GM12878 (cell line): Measurements from ENCODE around the gene SF3A1. TPM values are rescaled to one million over a fixed set of nuclear protein-coding genes. Genes with fewer than 3 reads are reported as not detected.

Experiments used
- ATAC-seq: fragments of 200-7000 bp; cut with Tn5 transposase; 3 replicates; pipeline ENCODE4 v1.9.1; 2020; ENCODE audit warnings: mild to moderate bottlenecking, moderate library complexity
- BruUV-seq: library from RNA; stranded (reverse); fragments of 400-500 nt; replicated peaks from 2 replicates; lab custom pipeline; 2021; lab: Mats Ljungman, UMichigan
- CTCF ChIA-PET: fragments of 300-600 bp; sonication (Branson Sonifier 250); formaldehyde crosslinking; extraction: SDS; loops from one replicate; lab custom pipeline; 2021; ENCODE audit warnings: inconsistent platforms; lab: Yijun Ruan, JAX
- POLR2A ChIA-PET: fragments of 350-600 bp; formaldehyde crosslinking; extraction: SDS; loops from one replicate; lab custom pipeline; 2021; ENCODE audit warnings: inconsistent platforms; lab: Charles Lee
- RAD21 ChIA-PET: fragments of 300-600 bp; sonication (Branson Sonifier 250); formaldehyde crosslinking; loops from one replicate; lab custom pipeline; 2023; ENCODE audit warnings: antibody characterized with exemption; ENCODE audit not compliant: unreplicated experiment; lab: Charles Lee
- SMC1A ChIA-PET: fragments of 300-600 bp; sonication (Branson Sonifier 250); formaldehyde crosslinking; loops from one replicate; lab custom pipeline; 2023; ENCODE audit not compliant: unreplicated experiment, uncharacterized antibody; lab: Charles Lee
- DNase-seq: peaks from one replicate; pipeline ENCODE4 v3.0.0-alpha.2; 2011; ENCODE audit warnings: low read depth, low spot score
- FAIRE-seq: peaks from 3 replicates; lab custom pipeline; 2011; peaks lifted over from hg19 to GRCh38; lab: Jason Lieb, UNC
- H2AFZ ChIP-seq: 2 replicates; pipeline ENCODE4 v1.6.0; 2011; ENCODE audit warnings: low read depth, low read length, control low read depth; ENCODE audit not compliant: control insufficient read depth
- H3K27ac ChIP-seq: 2 replicates; pipeline ENCODE4 v1.5.1; 2011; ENCODE audit warnings: control low read depth; ENCODE audit not compliant: control insufficient read depth, insufficient read depth
- H3K27me3 ChIP-seq, 2 experiments: replicated peaks in 1 of 2; 2 replicates each; pipeline versions ENCODE4 v1.6.0 to v1.6.1; 2011; ENCODE audit warnings: low read length in 1 of 2; ENCODE audit not compliant: control insufficient read depth in 2 of 2, insufficient read depth in 2 of 2
- H3K36me3 ChIP-seq, 2 experiments: 2 replicates each; pipeline ENCODE4 v1.5.1; 2011; ENCODE audit warnings: low read length in 1 of 2; ENCODE audit not compliant: control insufficient read depth in 2 of 2, insufficient read depth in 2 of 2
- H3K4me1 ChIP-seq: 2 replicates; pipeline ENCODE4 v1.6.1; 2011; ENCODE audit warnings: mild to moderate bottlenecking, low read length, moderate library complexity, mixed read lengths; ENCODE audit not compliant: control insufficient read depth, insufficient read depth
- H3K4me2 ChIP-seq: 2 replicates; pipeline ENCODE4 v1.6.0; 2011; ENCODE audit warnings: control low read depth; ENCODE audit not compliant: control insufficient read depth, insufficient read depth
- H3K4me3 ChIP-seq: fragments of 200-600 bp; sonication (generic); 2 replicates; pipeline ENCODE4 v1.5.1; 2016
- H3K79me2 ChIP-seq: 2 replicates; pipeline ENCODE4 v1.6.0; 2011; ENCODE audit warnings: low read length; ENCODE audit not compliant: control insufficient read depth, insufficient read depth
- H3K9ac ChIP-seq: 2 replicates; pipeline ENCODE4 v1.8.0; 2011; ENCODE audit warnings: low read length, control low read depth, mixed read lengths; ENCODE audit not compliant: control insufficient read depth, insufficient read depth
- H3K9me3 ChIP-seq: replicated peaks from 3 replicates; pipeline ENCODE4 v1.5.1; 2011; ENCODE audit warnings: mild to moderate bottlenecking, low read length; ENCODE audit not compliant: control insufficient read depth, insufficient read depth
- H4K20me1 ChIP-seq: 2 replicates; pipeline ENCODE4 v1.6.0; 2011; ENCODE audit not compliant: control insufficient read depth, insufficient read depth
- BHLHE40 ChIP-seq, 2 experiments: fragments of 450-650 bp in 1 of 2; IDR thresholded peaks; 2 replicates each; pipeline ENCODE4 v1.6.1; 2011 to 2017; ENCODE audit warnings: low read depth in 2 of 2, borderline replicate concordance in 1 of 2, improper control_type of control experiment in 1 of 2, low read length in 1 of 2, mild to moderate bottlenecking in 1 of 2
- BRCA1 ChIP-seq: IDR thresholded peaks from 2 replicates; pipeline ENCODE4 v1.6.1; 2011; ENCODE audit warnings: low read depth, low read length, improper control_type of control experiment
- CBFB ChIP-seq: IDR thresholded peaks from 2 replicates; pipeline ENCODE4 v1.6.1; 2016; ENCODE audit warnings: antibody characterized with exemption, low read depth
- E2F8 ChIP-seq: fragments of 450-650 bp; IDR thresholded peaks from 2 replicates; pipeline ENCODE4 v1.6.1; 2018; ENCODE audit warnings: mild to moderate bottlenecking, low read depth, moderate library complexity; ENCODE audit not compliant: partially characterized antibody
- EED ChIP-seq: sonication (generic); IDR thresholded peaks from 2 replicates; pipeline ENCODE4 v1.6.1; 2016; ENCODE audit warnings: antibody characterized with exemption, low read depth
- FOXM1 ChIP-seq: IDR thresholded peaks from 2 replicates; pipeline ENCODE4 v1.6.1; 2012; ENCODE audit warnings: low read depth, mild to moderate bottlenecking, inconsistent platforms, low read length, moderate library complexity
- MEF2A ChIP-seq: IDR thresholded peaks from 2 replicates; pipeline ENCODE4 v1.6.1; 2011; ENCODE audit warnings: low read depth, mild to moderate bottlenecking, low read length, moderate library complexity; ENCODE audit not compliant: insufficient read depth
- RCOR1 ChIP-seq: conservative IDR thresholded peaks from 2 replicates; pipeline ENCODE4 v1.6.1; 2012; ENCODE audit warnings: low read depth, low read length, improper control_type of control experiment
- SREBF2 ChIP-seq: IDR thresholded peaks from 2 replicates; pipeline ENCODE4 v1.6.1; 2012; ENCODE audit warnings: mild to moderate bottlenecking, low read length
- ZBTB11 ChIP-seq: fragments of 450-650 bp; formaldehyde crosslinking; IDR thresholded peaks from 2 replicates; pipeline ENCODE4 v1.5.0; 2022; ENCODE audit warnings: mild to moderate bottlenecking, missing genetic modification characterization
- WGBS: methylation state at CpG from one replicate; pipeline ENCODE4 v1.1.6; 2016; ENCODE audit warnings: low lambda C conversion rate; ENCODE audit not compliant: insufficient replicate concordance, insufficient coverage; ENCODE audit errors: missing lambda C conversion rate; 5-methylcytosine and 5-hydroxymethylcytosine counted together
- in situ Hi-C: fragments of 300-500 bp; cut with MboI; formaldehyde crosslinking; loops from 9 replicates; pipeline ENCODE4 v1.14.3; 2018; ENCODE audit warnings: mixed read lengths
- intact Hi-C: fragments of 100-400 bp; cut with micrococcal nuclease; formaldehyde crosslinking; loops from one replicate; pipeline ENCODE4 v1.14.2; 2022; ENCODE audit not compliant: unreplicated experiment
- polyA plus RNA-seq, 11 experiments: library from polyadenylated mRNA; depleted of rRNA in 4 of 11; unstranded in 6 of 11; stranded (reverse) in 5 of 11; fragments of >200 nt; fragmentation: Nextera tagmentation in 4 of 11; fragmentation: Illumina TruSeq in 1 of 11; extraction: Ambion mirVana in 4 of 11; extraction: Trizol in 1 of 11; gene quantifications; 1 replicate in 1 of 11; 2 replicates in 10 of 11; pipeline versions ENCODE4 v1.2.1 to v1.2.3, GENCODE V29; 2011 to 2016; ENCODE audit warnings: inconsistent platforms in 2 of 11, missing spikeins in 2 of 11, low read depth in 1 of 11
- total RNA-seq, 4 experiments: library from RNA; depleted of rRNA in 3 of 4; stranded (reverse); fragments of >200 nt in 3 of 4; fragmentation: Illumina TruSeq in 1 of 4; extraction: Trizol in 1 of 4; gene quantifications; 2 replicates each; pipeline versions ENCODE4 v1.2.1 to v1.2.3, GENCODE V29; 2013 to 2021

Gene SF3A1
- total and polyA plus RNA-seq, 10 of the 15 experiments (the other 5 are each of a cell fraction or from before 2014, with no cell fraction given), result 10.4 to 239 (median 46.0) TPM

- peaks cover 4% of the 10 kb centered on the region; the same call in 1 of the 2 replicates for H3K4me1 ChIP-seq
- SMC1A ChIA-PET, result interaction anchor here (0.8 to 14.7 kb wide), 3 partner anchors 33 to 120 kb away, joined by 3 to 201 read pairs (median 3); partner anchors contain the start of gene CASTOR1
- H3K4me2 ChIP-seq, result no peak overlapping the region
- TF ChIP-seq BRCA1, result no peak
- no peak for TF ChIP-seq SREBF2
- TF ChIP-seq RCOR1, result no peak
- no peak for TF ChIP-seq BHLHE40 (IDR thresholded peaks at IDR 0.05; ENCODE audit: borderline replicate concordance in 1 of 2, low read depth in 2 of 2, low read length in 1 of 2)
- no peak for TF ChIP-seq MEF2A
- no peak for TF ChIP-seq FOXM1
- TF ChIP-seq, all 136 proteins: peak for 0
- no peak for ATAC-seq
- no peak for FAIRE-seq
- BruUV-seq, result no TSS peak
- Histone ChIP-seq H3K27ac (no peak overlapping the region), H2AFZ (no peak overlapping the region), H3K79me2 (no peaks in the 10 kb centered on the region), H3K27me3 (no peaks in the 10 kb centered on the region), H3K36me3 (no peaks in the 10 kb centered on the region), H3K9ac (no peak overlapping the region), H3K9me3 (no peaks in the 10 kb centered on the region), H3K4me3 (no peak overlapping the region), H4K20me1 (no peaks in the 10 kb centered on the region)
- WGBS, result 52% methylated on average over 3 of the region's 3 CpGs
- intact Hi-C loops, result no loop called here
- ChIA-PET RAD21 (interaction anchor here (0.5 to 13.8 kb wide), 4 partner anchors 55 to 537 kb away, joined by 3 to 277 read pairs (median 3); partner anchors contain the start of gene CASTOR1), POLR2A (no interaction called here), CTCF (interaction anchor here (1.0 to 14.9 kb wide), 3 partner anchors 9 to 120 kb away, joined by 3 to 436 read pairs (median 8); partner anchors contain the start of gene CASTOR1)
- no peak for DNase-seq
- in situ Hi-C loops, result no loop called here
Measured at GRCh38 chr22:30383061-30383460, 26.4 kb upstream of the SF3A1 start.

GRCh38 chr22:30382340-30382739 is 25.6 kb upstream of the SF3A1 start:
- BruUV-seq, result no TSS peak
- in situ Hi-C loops, result no loop called here
- intact Hi-C loops, result no loop called here
- TF ChIP-seq ZBTB11 (CRISPR knock-in tag), result no peak
- no peak for TF ChIP-seq EED
- TF ChIP-seq CBFB, result no peak
- TF ChIP-seq E2F8, result no peak

More at GRCh38 chr22:30382340-30382739, 25.6 kb upstream of the SF3A1 start:
- no peaks in the 10 kb centered on the region for H3K27me3 ChIP-seq
- peaks cover 4% of the 10 kb centered on the region; the same call in 1 of the 2 replicates for H3K4me1 ChIP-seq
- no peak overlapping the region for H3K4me3 ChIP-seq
- no peak overlapping the region for H3K27ac ChIP-seq
- ChIA-PET SMC1A (interaction anchor here (0.8 to 14.7 kb wide), 3 partner anchors 33 to 119 kb away, joined by 3 to 201 read pairs (median 3); partner anchors contain the start of gene CASTOR1), RAD21 (interaction anchor here (0.5 to 13.8 kb wide), 3 partner anchors 54 to 538 kb away, joined by 3 to 277 read pairs (median 3); partner anchors contain the start of gene CASTOR1), POLR2A (no interaction called here), CTCF (interaction anchor here (1.0 to 14.9 kb wide), 3 partner anchors 10 to 119 kb away, joined by 3 to 436 read pairs (median 8); partner anchors contain the start of gene CASTOR1)
- 96% methylated on average over 2 of the region's 5 CpGs for WGBS
- no peaks in the 10 kb centered on the region for H3K79me2 ChIP-seq
- DNase-seq (no peak), ATAC-seq (no peak), FAIRE-seq (no peak)
- no peaks in the 10 kb centered on the region for H4K20me1 ChIP-seq
- no peaks in the 10 kb centered on the region for H3K36me3 ChIP-seq
- no peak overlapping the region for H2AFZ ChIP-seq
- H3K4me2 ChIP-seq, result no peak overlapping the region
- H3K9ac ChIP-seq, result no peak overlapping the region
- H3K9me3 ChIP-seq, result no peaks in the 10 kb centered on the region
